B cell (primary cell): ENCODE results near the gene PKNOX2. TPM values are rescaled to one million over a fixed set of nuclear protein-coding genes. Genes with fewer than 3 reads are reported as not detected.

Experiments used
- ATAC-seq: fragments of 200-7000 bp; cut with Tn5 transposase; one replicate; pipeline ENCODE4 v1.10.0; 2021; ENCODE audit warnings: low read depth, mild to moderate bottlenecking, moderate number of reproducible peaks, moderate library complexity
- CTCF ChIA-PET: fragments of 350-600 bp; sonication (Branson Sonifier 250); formaldehyde crosslinking; loops from one replicate; lab custom pipeline; 2021; ENCODE audit warnings: antibody characterized with exemption, inconsistent platforms; lab: Charles Lee
- POLR2A ChIA-PET: fragments of 350-600 bp; sonication (Branson Sonifier 250); formaldehyde crosslinking; loops from one replicate; lab custom pipeline; 2021; ENCODE audit warnings: antibody characterized with exemption; lab: Charles Lee
- DNase-seq: peaks from one replicate; pipeline ENCODE4 v3.0.0; 2013
- H2AFZ ChIP-seq: 2 replicates; pipeline ENCODE4 v1.6.1; 2012; ENCODE audit warnings: mild to moderate bottlenecking, low read depth, low read length; ENCODE audit not compliant: insufficient read depth, poor library complexity, severe bottlenecking
- H3K27ac ChIP-seq, 2 donors: 1 replicate in 1 of 2; 2 replicates in 1 of 2; pipeline ENCODE4 v1.5.1; 2012 to 2013; ENCODE audit warnings: low read length in 2 of 2, mild to moderate bottlenecking in 2 of 2, moderate library complexity in 1 of 2
- H3K27me3 ChIP-seq, 4 experiments: fragments of 200-600 bp in 1 of 4; sonication (generic) in 1 of 4; replicated peaks in 1 of 4; 1 replicate in 2 of 4; 2 replicates in 2 of 4; pipeline versions ENCODE4 v1.6.1 to v1.7.0; 2013 to 2016; ENCODE audit warnings: low read length in 3 of 4, mild to moderate bottlenecking in 2 of 4, mixed read lengths in 1 of 4, moderate library complexity in 1 of 4; ENCODE audit not compliant: insufficient read depth in 4 of 4, control insufficient read depth in 3 of 4; ENCODE audit errors: control extremely low read depth in 1 of 4
- H3K36me3 ChIP-seq, 2 experiments: replicated peaks in 1 of 2; 1 replicate in 1 of 2; 2 replicates in 1 of 2; pipeline versions ENCODE4 v1.6.1 to v1.7.1; 2013; ENCODE audit warnings: low read length in 1 of 2; ENCODE audit not compliant: insufficient read depth in 2 of 2, control insufficient read depth in 1 of 2; ENCODE audit errors: control extremely low read depth in 1 of 2, extremely low read depth in 1 of 2
- H3K4me1 ChIP-seq, 2 donors: fragments of 200-600 bp in 1 of 2; sonication (generic) in 1 of 2; 1 replicate in 1 of 2; 2 replicates in 1 of 2; pipeline versions ENCODE4 v1.5.1 to v1.6.1; 2013 to 2017; ENCODE audit warnings: low read length in 2 of 2; ENCODE audit not compliant: control insufficient read depth in 2 of 2, insufficient read depth in 2 of 2
- H3K4me2 ChIP-seq: replicated peaks from 2 replicates; pipeline ENCODE3; 2012; ENCODE audit warnings: mild to moderate bottlenecking, low read depth, low read length; ENCODE audit not compliant: poor library complexity, severe bottlenecking
- H3K4me3 ChIP-seq, 5 experiments: fragments of 200-600 bp in 1 of 5; sonication (generic) in 1 of 5; 1 replicate in 3 of 5; 2 replicates in 2 of 5; pipeline versions ENCODE4 v1.5.1 to v1.7.0; 2011 to 2016; ENCODE audit warnings: low read length in 4 of 5, mild to moderate bottlenecking in 4 of 5, low read depth in 2 of 5, control low read depth in 1 of 5, moderate library complexity in 1 of 5; ENCODE audit not compliant: insufficient read depth in 1 of 5; ENCODE audit errors: control extremely low read depth in 1 of 5, extremely low read depth in 1 of 5
- H3K79me2 ChIP-seq: fragments of 200-600 bp; sonication (generic); one replicate; pipeline ENCODE4 v1.6.0; 2016; ENCODE audit warnings: low read length; ENCODE audit not compliant: control insufficient read depth, insufficient read depth
- H3K9ac ChIP-seq: fragments of 200-600 bp; sonication (generic); 2 replicates; pipeline ENCODE4 v1.6.1; 2017; ENCODE audit warnings: mild to moderate bottlenecking, low read length, moderate library complexity
- H3K9me3 ChIP-seq, 3 donors: one replicate each; pipeline versions ENCODE4 v1.6.1 to v1.7.1; 2013; ENCODE audit warnings: low read length in 2 of 3; ENCODE audit not compliant: control insufficient read depth in 2 of 3, insufficient read depth in 1 of 3; ENCODE audit errors: control extremely low read depth in 1 of 3
- H4K20me1 ChIP-seq: 2 replicates; pipeline ENCODE4 v1.6.0; 2012; ENCODE audit warnings: mild to moderate bottlenecking, low read length; ENCODE audit not compliant: insufficient read depth, control insufficient read depth, poor library complexity, severe bottlenecking
- H3K27ac Mint-ChIP-seq: one replicate; pipeline ENCODE4 v1.8.0; 2021; ENCODE audit warnings: mixed read lengths
- H3K27me3 Mint-ChIP-seq: one replicate; pipeline ENCODE4 v1.8.0; 2021; ENCODE audit warnings: mixed read lengths
- H3K4me1 Mint-ChIP-seq: one replicate; pipeline ENCODE4 v1.8.0; 2021; ENCODE audit warnings: mixed read lengths
- H3K4me3 Mint-ChIP-seq: one replicate; pipeline ENCODE4 v1.8.0; 2021; ENCODE audit warnings: mixed read lengths
- H3K9me3 Mint-ChIP-seq: one replicate; pipeline ENCODE4 v1.8.0; 2022; ENCODE audit warnings: mixed read lengths; ENCODE audit not compliant: insufficient read depth
- CTCF ChIP-seq: fragments of 200-600 bp; IDR thresholded peaks from one replicate; pipeline ENCODE4 v1.8.0; 2022; ENCODE audit warnings: antibody characterized with exemption, mild to moderate bottlenecking
- EZH2 ChIP-seq: IDR thresholded peaks from 2 replicates; pipeline ENCODE4 v1.6.1; 2012; ENCODE audit warnings: borderline replicate concordance, low read depth, mild to moderate bottlenecking, moderate library complexity, low read length; ENCODE audit not compliant: insufficient read depth, poor library complexity, severe bottlenecking
- WGBS: methylation state at CpG from one replicate; pipeline ENCODE4 v1.1.5; 2013; ENCODE audit warnings: missing lambda C conversion rate; ENCODE audit not compliant: insufficient coverage; 5-methylcytosine and 5-hydroxymethylcytosine counted together
- intact Hi-C: fragments of 100-400 bp; cut with micrococcal nuclease; formaldehyde crosslinking; loops from one replicate; pipeline ENCODE4 v1.10.0; 2022
- polyA plus RNA-seq: library from polyadenylated mRNA; depleted of rRNA; stranded (reverse); fragments of >200 nt; gene quantifications from 2 replicates; pipeline ENCODE4 v1.2.3, GENCODE V29; 2012
- total RNA-seq, 2 donors: library from RNA; stranded (reverse); fragments of 120-200 nt in 1 of 2; gene quantifications; 1 replicate in 1 of 2; 2 replicates in 1 of 2; pipeline versions ENCODE4 v1.2.3 to v1.2.4, GENCODE V29; 2013 to 2022

Gene PKNOX2
- total and polyA plus RNA-seq, 2 donors (not counting 1 experiment from before 2014, with no cell fraction given) = not detected

DNA sequence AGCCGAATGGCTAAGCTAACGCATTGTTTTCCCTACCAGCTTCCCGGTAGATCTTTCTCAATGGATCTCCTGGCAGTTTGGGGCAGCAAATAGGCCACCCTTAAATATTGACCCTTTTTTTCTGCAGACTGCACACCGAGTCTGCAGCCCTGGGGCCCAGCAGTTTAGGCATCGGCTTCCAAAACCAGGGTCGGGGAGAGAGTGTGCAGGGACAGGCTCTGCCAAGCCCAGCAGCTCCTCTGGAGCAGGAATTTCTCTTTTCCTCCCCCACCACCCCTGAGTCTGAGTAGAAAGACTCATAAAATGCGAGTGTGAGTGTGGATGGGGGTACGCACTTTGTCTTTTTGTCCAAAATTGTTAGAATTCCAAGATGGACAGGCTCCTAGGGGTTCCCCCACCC lies 218.3 kb downstream of the PKNOX2 start:
- Histone ChIP-seq H3K4me2 (no peak overlapping the region), H3K9ac (no peak overlapping the region), H3K36me3 (no peaks in the 10 kb centered on the region), H3K9me3 (no peaks in the 10 kb centered on the region), H3K4me1 (no peaks in the 10 kb centered on the region), H3K4me3 (no peak overlapping the region), H3K27ac (no peak overlapping the region), H3K79me2 (no peaks in the 10 kb centered on the region), H2AFZ (no peak overlapping the region), H4K20me1 (no peaks in the 10 kb centered on the region), H3K27me3 (peaks cover 0 to 6% (median 0%) of the 10 kb centered on the region in 4 experiments)
- no peak for DNase-seq
- intact Hi-C loops = no loop called here
- H3K9me3 Mint-ChIP-seq = no peaks in the 10 kb centered on the region
- ATAC-seq = no peak
- POLR2A ChIA-PET = no interaction called here
- H3K4me3 Mint-ChIP-seq = no peak overlapping the region
- 84% methylated on average over 6 of the region's 8 CpGs for WGBS
- TF ChIP-seq EZH2 = no peak
- no peak for TF ChIP-seq CTCF
- H3K27me3 Mint-ChIP-seq = peaks cover 30% of the 10 kb centered on the region
- no peak overlapping the region for H3K27ac Mint-ChIP-seq
- CTCF ChIA-PET = no interaction called here
- no peaks in the 10 kb centered on the region for H3K4me1 Mint-ChIP-seq

- Histone ChIP-seq H2AFZ (no peak overlapping the region), H3K36me3 (no peaks in the 10 kb centered on the region), H3K4me3 (no peak overlapping the region), H3K9me3 (no peaks in the 10 kb centered on the region), H3K4me2 (no peak overlapping the region), H3K9ac (no peak overlapping the region), H3K79me2 (no peaks in the 10 kb centered on the region), H3K27ac (no peak overlapping the region), H4K20me1 (no peaks in the 10 kb centered on the region), H3K27me3 (peaks cover 0 to 6% (median 0%) of the 10 kb centered on the region in 4 experiments), H3K4me1 (no peaks in the 10 kb centered on the region)
- H3K27ac Mint-ChIP-seq = no peak overlapping the region
- WGBS = 81% methylated on average over 4 of the region's 4 CpGs
- POLR2A ChIA-PET = no interaction called here
- TF ChIP-seq CTCF = no peak
- TF ChIP-seq EZH2 = no peak
- DNase-seq = no peak
- H3K27me3 Mint-ChIP-seq = peaks cover 27% of the 10 kb centered on the region
- no peak overlapping the region for H3K4me3 Mint-ChIP-seq
- H3K4me1 Mint-ChIP-seq = no peaks in the 10 kb centered on the region
- intact Hi-C loops = no loop called here
- CTCF ChIA-PET = no interaction called here
- ATAC-seq = no peak
- no peaks in the 10 kb centered on the region for H3K9me3 Mint-ChIP-seq
Observed at GRCh38 chr11:125384825-125385224, 220.3 kb downstream of the PKNOX2 start.
